Glutamatergic neuron (in vitro differentiated cells): ENCODE data around the gene MIB2. TPM values are rescaled to one million over a fixed set of nuclear protein-coding genes. Genes with fewer than 3 reads are reported as not detected.
"Not testable (repeated sequence)": the region's sequence is repeated elsewhere in the genome, so short reads cannot be mapped to it uniquely, and the experiment has no call there.

Experiments
- DNase-seq: peaks from one replicate; pipeline ENCODE4 v3.0.0; 2022
- H3K27ac Mint-ChIP-seq: one replicate; pipeline ENCODE4 v1.8.0; 2020; ENCODE audit warnings: mild to moderate bottlenecking, mixed read lengths, inconsistent platforms; ENCODE audit not compliant: unreplicated experiment
- H3K27me3 Mint-ChIP-seq: one replicate; pipeline ENCODE4 v1.8.0; 2020; ENCODE audit warnings: mild to moderate bottlenecking, moderate library complexity, mixed read lengths, inconsistent platforms; ENCODE audit not compliant: unreplicated experiment
- H3K36me3 Mint-ChIP-seq: one replicate; pipeline ENCODE4 v1.8.0; 2020; ENCODE audit warnings: mild to moderate bottlenecking, mixed read lengths, inconsistent platforms; ENCODE audit not compliant: unreplicated experiment
- H3K4me1 Mint-ChIP-seq: one replicate; pipeline ENCODE4 v1.8.0; 2020; ENCODE audit warnings: mild to moderate bottlenecking, low read depth, mixed read lengths, inconsistent platforms; ENCODE audit not compliant: unreplicated experiment
- H3K4me3 Mint-ChIP-seq: one replicate; pipeline ENCODE4 v1.8.0; 2020; ENCODE audit warnings: mild to moderate bottlenecking, mixed read lengths, inconsistent platforms; ENCODE audit not compliant: unreplicated experiment
- H3K9me3 Mint-ChIP-seq: one replicate; pipeline ENCODE4 v1.8.0; 2020; ENCODE audit warnings: mild to moderate bottlenecking, moderate library complexity, mixed read lengths, inconsistent platforms; ENCODE audit not compliant: unreplicated experiment
- CTCF ChIP-seq: fragments of 200-600 bp; sonication (generic); IDR thresholded peaks from one replicate; pipeline ENCODE4 v1.5.0; 2021; ENCODE audit not compliant: partially characterized antibody, unreplicated experiment
- total RNA-seq: library from RNA; stranded (reverse); fragmentation: NEBNext Ultra II Directional; extraction: Animal tissue kit (Norgen Biotek cat#: 25700); gene quantifications from one replicate; pipeline ENCODE4 v1.2.1, GENCODE V29; 2021; ENCODE audit not compliant: unreplicated experiment

The MIB2 gene
- total RNA-seq, 1 donor from 2014 or later, result 77.7 TPM

GRCh38 chr1:1630965-1631781 lies 15.9 kb downstream of the MIB2 start:
- Mint-ChIP-seq H3K9me3 (peaks cover 7% of the 10 kb centered on the region), H3K36me3 (no peaks in the 10 kb centered on the region), H3K4me1 (no peaks in the 10 kb centered on the region), H3K4me3 (peak overlapping the region; percentile 83), H3K27me3 (peaks cover 10% of the 10 kb centered on the region), H3K27ac (peak overlapping the region; percentile 86)
- TF ChIP-seq CTCF, result no peak
- DNase-seq, result peak; percentile 81

GRCh38 chr1:1631782-1632420 lies 16.6 kb downstream of the MIB2 start, which contains the start of gene MMP23B:
MMP23B (plus strand) TSS chr1:1632173; CDS start chr1:1632219, 46 bp downstream.
- Mint-ChIP-seq H3K4me1 (no peaks in the 10 kb centered on the region), H3K4me3 (peak within 1 kb of the TSS; percentile 83), H3K27me3 (peaks cover 10% of the 10 kb centered on the region), H3K9me3 (peaks cover 7% of the 10 kb centered on the region), H3K36me3 (no peaks in the 10 kb centered on the region), H3K27ac (peak within 1 kb of the TSS; percentile 86)
- TF ChIP-seq CTCF, result no peak
- peak; percentile 76 for DNase-seq

GRCh38 chr1:1633409-1633808 lies 18.1 kb downstream of the MIB2 start:
- not testable (repeated sequence) for H3K4me3 Mint-ChIP-seq, H3K4me1 Mint-ChIP-seq, H3K27me3 Mint-ChIP-seq, H3K27ac Mint-ChIP-seq, H3K9me3 Mint-ChIP-seq, H3K36me3 Mint-ChIP-seq, DNase-seq

- not testable (repeated sequence) for H3K4me1 Mint-ChIP-seq, H3K36me3 Mint-ChIP-seq, H3K9me3 Mint-ChIP-seq, H3K27me3 Mint-ChIP-seq, H3K4me3 Mint-ChIP-seq, DNase-seq, H3K27ac Mint-ChIP-seq
Observed at GRCh38 chr1:1634613-1635012, 19.3 kb downstream of the MIB2 start.

GRCh38 chr1:1636621-1637478 lies 21.6 kb downstream of the MIB2 start:
- not testable (repeated sequence) for H3K36me3 Mint-ChIP-seq, H3K27me3 Mint-ChIP-seq, DNase-seq, H3K4me3 Mint-ChIP-seq, H3K9me3 Mint-ChIP-seq, H3K4me1 Mint-ChIP-seq
- H3K27ac Mint-ChIP-seq, result peak overlapping the region; percentile 55

GRCh38 chr1:1637479-1637875 lies 22.2 kb downstream of the MIB2 start:
- DNase-seq, H3K4me3 Mint-ChIP-seq, H3K27me3 Mint-ChIP-seq, H3K9me3 Mint-ChIP-seq, H3K36me3 Mint-ChIP-seq, H3K27ac Mint-ChIP-seq, H3K4me1 Mint-ChIP-seq: not testable (repeated sequence)

- not testable (repeated sequence) for H3K9me3 Mint-ChIP-seq, H3K4me3 Mint-ChIP-seq, H3K36me3 Mint-ChIP-seq, H3K27me3 Mint-ChIP-seq, DNase-seq, H3K4me1 Mint-ChIP-seq, H3K27ac Mint-ChIP-seq
Observed at GRCh38 chr1:1638528-1638927, 23.2 kb downstream of the MIB2 start.

GRCh38 chr1:1639368-1639767 lies 24.1 kb downstream of the MIB2 start:
- H3K4me3 Mint-ChIP-seq, DNase-seq, H3K36me3 Mint-ChIP-seq, H3K27me3 Mint-ChIP-seq, H3K9me3 Mint-ChIP-seq, H3K4me1 Mint-ChIP-seq, H3K27ac Mint-ChIP-seq: not testable (repeated sequence)

GRCh38 chr1:1640081-1640480 lies 24.8 kb downstream of the MIB2 start:
- not testable (repeated sequence) for DNase-seq, H3K27ac Mint-ChIP-seq, H3K9me3 Mint-ChIP-seq, H3K4me1 Mint-ChIP-seq, H3K36me3 Mint-ChIP-seq, H3K27me3 Mint-ChIP-seq, H3K4me3 Mint-ChIP-seq
